WTC11 (cell line): Measurements from ENCODE around the gene ENAH. TPM values are rescaled to one million over a fixed set of nuclear protein-coding genes. Genes with fewer than 3 reads are reported as not detected.

Source experiments
- ATAC-seq: fragments of 200-7000 bp; cut with Tn5 transposase; 2 replicates; pipeline ENCODE4 v1.10.0; 2021; ENCODE audit warnings: mild to moderate bottlenecking, moderate library complexity
- CTCF ChIA-PET: fragments of 300-600 bp; sonication (Branson Sonifier 250); formaldehyde crosslinking; loops from one replicate; lab custom pipeline; 2021; ENCODE audit warnings: antibody characterized with exemption; lab: Charles Lee
- POLR2A ChIA-PET: fragments of 350-600 bp; sonication (Branson Sonifier 250); formaldehyde crosslinking; loops from one replicate; lab custom pipeline; 2021; ENCODE audit warnings: antibody characterized with exemption; lab: Charles Lee
- DNase-seq: peaks from one replicate; pipeline ENCODE4 v3.0.0; 2021; ENCODE audit warnings: low spot score
- H3K27ac Mint-ChIP-seq: 2 replicates; pipeline ENCODE4 v1.8.0; 2021; ENCODE audit warnings: mixed read lengths
- H3K27me3 Mint-ChIP-seq: 2 replicates; pipeline ENCODE4 v1.8.0; 2021; ENCODE audit warnings: low read depth, mild to moderate bottlenecking, moderate library complexity, mixed read lengths
- H3K36me3 Mint-ChIP-seq: 2 replicates; pipeline ENCODE4 v1.8.0; 2021; ENCODE audit warnings: mixed read lengths
- H3K4me1 Mint-ChIP-seq: 2 replicates; pipeline ENCODE4 v1.8.0; 2022; ENCODE audit warnings: mixed read lengths
- H3K4me3 Mint-ChIP-seq: 2 replicates; pipeline ENCODE4 v1.8.0; 2021; ENCODE audit warnings: mild to moderate bottlenecking, moderate library complexity, mixed read lengths
- H3K9me3 Mint-ChIP-seq: 2 replicates; pipeline ENCODE4 v1.8.0; 2021; ENCODE audit warnings: mixed read lengths
- GABPB1 ChIP-seq: sonication (generic); formaldehyde crosslinking; IDR thresholded peaks from 2 replicates; pipeline ENCODE4 v1.8.1; 2023; ENCODE audit warnings: mild to moderate bottlenecking, missing genetic modification reagents
- IRF2 ChIP-seq: sonication (generic); formaldehyde crosslinking; IDR thresholded peaks from 2 replicates; pipeline ENCODE4 v1.8.0; 2022; ENCODE audit warnings: low read depth, missing genetic modification reagents, borderline replicate concordance
- MYBL2 ChIP-seq: sonication (generic); formaldehyde crosslinking; IDR thresholded peaks from 2 replicates; pipeline ENCODE4 v1.8.1; 2023; ENCODE audit warnings: mild to moderate bottlenecking, moderate library complexity, missing genetic modification reagents
- SMAD4 ChIP-seq: sonication (generic); formaldehyde crosslinking; IDR thresholded peaks from 2 replicates; pipeline ENCODE4 v1.8.0; 2022; ENCODE audit warnings: mild to moderate bottlenecking, missing genetic modification reagents
- SP1 ChIP-seq: sonication (generic); formaldehyde crosslinking; conservative IDR thresholded peaks from 2 replicates; pipeline ENCODE4 v1.8.1; 2022; ENCODE audit warnings: missing genetic modification reagents
- ZNF219 ChIP-seq: sonication (generic); formaldehyde crosslinking; IDR thresholded peaks from 2 replicates; pipeline ENCODE4 v1.8.0; 2023; ENCODE audit warnings: missing genetic modification reagents, mild to moderate bottlenecking, borderline replicate concordance
- ZNF396 ChIP-seq: fragments of 250-450 bp; sonication (Bioruptor Pico); IDR thresholded peaks from 2 replicates; pipeline ENCODE4 v1.8.0; 2021; ENCODE audit warnings: mild to moderate bottlenecking, moderate library complexity, borderline replicate concordance
- ZNF671 ChIP-seq: fragments of 250-450 bp; sonication (Bioruptor Pico); IDR thresholded peaks from 2 replicates; pipeline ENCODE4 v1.8.0; 2021; ENCODE audit warnings: mild to moderate bottlenecking
- total RNA-seq: library from RNA; stranded (reverse); gene quantifications from 3 replicates; pipeline ENCODE4 v1.2.3, GENCODE V29; 2021
- TF ChIP-seq, protein P1 (sequence below): sonication (generic); formaldehyde crosslinking; IDR thresholded peaks from 2 replicates; pipeline ENCODE4 v1.8.0; 2022; ENCODE audit warnings: mild to moderate bottlenecking, missing genetic modification reagents
- TF ChIP-seq, protein P2 (sequence below): sonication (generic); formaldehyde crosslinking; IDR thresholded peaks from 2 replicates; pipeline ENCODE4 v1.8.1; 2023; ENCODE audit warnings: mild to moderate bottlenecking, missing genetic modification reagents, borderline replicate concordance
- TF ChIP-seq, protein P3 (sequence below): sonication (generic); formaldehyde crosslinking; IDR thresholded peaks from 2 replicates; pipeline ENCODE4 v1.8.1; 2023; ENCODE audit warnings: mild to moderate bottlenecking, missing genetic modification reagents, moderate library complexity
- TF ChIP-seq, protein P4 (sequence below): fragments of 250-450 bp; sonication (Bioruptor Pico); IDR thresholded peaks from 2 replicates; pipeline ENCODE4 v1.9.0; 2021; ENCODE audit warnings: mild to moderate bottlenecking
- TF ChIP-seq, protein P5 (sequence below): sonication (generic); formaldehyde crosslinking; IDR thresholded peaks from 2 replicates; pipeline ENCODE4 v1.8.1; 2022; ENCODE audit warnings: low read depth, mild to moderate bottlenecking, moderate library complexity, missing genetic modification reagents, borderline replicate concordance
- TF ChIP-seq, protein P6 (sequence below): sonication (generic); formaldehyde crosslinking; IDR thresholded peaks from 2 replicates; pipeline ENCODE4 v1.8.0; 2023; ENCODE audit warnings: missing genetic modification reagents, mild to moderate bottlenecking, borderline replicate concordance
- TF ChIP-seq, protein P7 (sequence below): sonication (generic); formaldehyde crosslinking; IDR thresholded peaks from 2 replicates; pipeline ENCODE4 v1.8.0; 2022; ENCODE audit warnings: mild to moderate bottlenecking, missing genetic modification reagents
- TF ChIP-seq, protein P8 (sequence below): fragments of 200-600 bp; IDR thresholded peaks from 2 replicates; pipeline ENCODE4 v1.8.0; 2022; ENCODE audit warnings: antibody characterized with exemption
- TF ChIP-seq, protein P9 (sequence below): sonication (generic); formaldehyde crosslinking; IDR thresholded peaks from 2 replicates; pipeline ENCODE4 v1.8.1; 2023; ENCODE audit warnings: mild to moderate bottlenecking, missing genetic modification reagents
- TF ChIP-seq, protein P10 (sequence below): sonication (generic); formaldehyde crosslinking; IDR thresholded peaks from 2 replicates; pipeline ENCODE4 v1.8.0; 2023; ENCODE audit warnings: missing genetic modification reagents
- TF ChIP-seq, protein P11 (sequence below): sonication (generic); formaldehyde crosslinking; IDR thresholded peaks from 2 replicates; pipeline ENCODE4 v1.8.0; 2022; ENCODE audit warnings: mild to moderate bottlenecking, missing genetic modification reagents

The ENAH gene
- total RNA-seq, 1 experiment from 2014 or later, result 227 TPM

DNA sequence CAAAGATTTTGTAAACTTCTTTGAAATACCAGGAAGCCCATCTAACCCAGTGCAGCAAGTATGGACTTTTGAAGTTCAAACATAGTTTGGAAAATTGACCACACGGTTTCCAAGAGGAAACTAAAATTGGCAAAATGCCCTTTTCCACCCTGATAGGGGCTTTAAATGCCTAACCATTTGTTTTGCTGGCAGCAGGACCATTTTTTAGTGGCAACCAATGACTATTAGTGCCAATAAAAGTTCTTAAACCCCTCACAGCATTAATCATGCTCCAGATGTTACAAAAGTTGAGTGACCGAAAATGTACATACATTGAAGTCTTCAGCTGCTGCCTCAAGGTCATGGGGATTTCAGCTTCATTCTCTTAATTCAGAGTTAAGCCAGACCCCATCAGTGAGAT is 46.4 kb upstream of the ENAH start:
- ATAC-seq, result no peak
- no peak overlapping the region for H3K4me3 Mint-ChIP-seq
- ChIA-PET CTCF (no interaction called here), POLR2A (no interaction called here)
- no peaks in the 10 kb centered on the region for H3K27me3 Mint-ChIP-seq
- H3K27ac Mint-ChIP-seq, result no peak overlapping the region
- TF ChIP-seq, protein P1, sequence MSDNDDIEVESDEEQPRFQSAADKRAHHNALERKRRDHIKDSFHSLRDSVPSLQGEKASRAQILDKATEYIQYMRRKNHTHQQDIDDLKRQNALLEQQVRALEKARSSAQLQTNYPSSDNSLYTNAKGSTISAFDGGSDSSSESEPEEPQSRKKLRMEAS (CRISPR knock-in tag), result no peak
- TF ChIP-seq ZNF219 (CRISPR knock-in tag) (no peak), SMAD4 (CRISPR knock-in tag) (no peak), GABPB1 (CRISPR knock-in tag) (no peak), ZNF396 (CRISPR knock-in tag) (no peak), IRF2 (CRISPR knock-in tag) (no peak), MYBL2 (CRISPR knock-in tag) (no peak), SP1 (CRISPR knock-in tag) (no peak), ZNF671 (CRISPR knock-in tag) (no peak)
- TF ChIP-seq, protein P2, sequence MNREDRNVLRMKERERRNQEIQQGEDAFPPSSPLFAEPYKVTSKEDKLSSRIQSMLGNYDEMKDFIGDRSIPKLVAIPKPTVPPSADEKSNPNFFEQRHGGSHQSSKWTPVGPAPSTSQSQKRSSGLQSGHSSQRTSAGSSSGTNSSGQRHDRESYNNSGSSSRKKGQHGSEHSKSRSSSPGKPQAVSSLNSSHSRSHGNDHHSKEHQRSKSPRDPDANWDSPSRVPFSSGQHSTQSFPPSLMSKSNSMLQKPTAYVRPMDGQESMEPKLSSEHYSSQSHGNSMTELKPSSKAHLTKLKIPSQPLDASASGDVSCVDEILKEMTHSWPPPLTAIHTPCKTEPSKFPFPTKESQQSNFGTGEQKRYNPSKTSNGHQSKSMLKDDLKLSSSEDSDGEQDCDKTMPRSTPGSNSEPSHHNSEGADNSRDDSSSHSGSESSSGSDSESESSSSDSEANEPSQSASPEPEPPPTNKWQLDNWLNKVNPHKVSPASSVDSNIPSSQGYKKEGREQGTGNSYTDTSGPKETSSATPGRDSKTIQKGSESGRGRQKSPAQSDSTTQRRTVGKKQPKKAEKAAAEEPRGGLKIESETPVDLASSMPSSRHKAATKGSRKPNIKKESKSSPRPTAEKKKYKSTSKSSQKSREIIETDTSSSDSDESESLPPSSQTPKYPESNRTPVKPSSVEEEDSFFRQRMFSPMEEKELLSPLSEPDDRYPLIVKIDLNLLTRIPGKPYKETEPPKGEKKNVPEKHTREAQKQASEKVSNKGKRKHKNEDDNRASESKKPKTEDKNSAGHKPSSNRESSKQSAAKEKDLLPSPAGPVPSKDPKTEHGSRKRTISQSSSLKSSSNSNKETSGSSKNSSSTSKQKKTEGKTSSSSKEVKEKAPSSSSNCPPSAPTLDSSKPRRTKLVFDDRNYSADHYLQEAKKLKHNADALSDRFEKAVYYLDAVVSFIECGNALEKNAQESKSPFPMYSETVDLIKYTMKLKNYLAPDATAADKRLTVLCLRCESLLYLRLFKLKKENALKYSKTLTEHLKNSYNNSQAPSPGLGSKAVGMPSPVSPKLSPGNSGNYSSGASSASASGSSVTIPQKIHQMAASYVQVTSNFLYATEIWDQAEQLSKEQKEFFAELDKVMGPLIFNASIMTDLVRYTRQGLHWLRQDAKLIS (CRISPR knock-in tag), result no peak
- TF ChIP-seq, protein P3, sequence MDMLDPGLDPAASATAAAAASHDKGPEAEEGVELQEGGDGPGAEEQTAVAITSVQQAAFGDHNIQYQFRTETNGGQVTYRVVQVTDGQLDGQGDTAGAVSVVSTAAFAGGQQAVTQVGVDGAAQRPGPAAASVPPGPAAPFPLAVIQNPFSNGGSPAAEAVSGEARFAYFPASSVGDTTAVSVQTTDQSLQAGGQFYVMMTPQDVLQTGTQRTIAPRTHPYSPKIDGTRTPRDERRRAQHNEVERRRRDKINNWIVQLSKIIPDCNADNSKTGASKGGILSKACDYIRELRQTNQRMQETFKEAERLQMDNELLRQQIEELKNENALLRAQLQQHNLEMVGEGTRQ (CRISPR knock-in tag), result no peak
- TF ChIP-seq, protein P4, sequence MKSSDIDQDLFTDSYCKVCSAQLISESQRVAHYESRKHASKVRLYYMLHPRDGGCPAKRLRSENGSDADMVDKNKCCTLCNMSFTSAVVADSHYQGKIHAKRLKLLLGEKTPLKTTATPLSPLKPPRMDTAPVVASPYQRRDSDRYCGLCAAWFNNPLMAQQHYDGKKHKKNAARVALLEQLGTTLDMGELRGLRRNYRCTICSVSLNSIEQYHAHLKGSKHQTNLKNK (CRISPR knock-in tag), result no peak
- TF ChIP-seq, protein P5, sequence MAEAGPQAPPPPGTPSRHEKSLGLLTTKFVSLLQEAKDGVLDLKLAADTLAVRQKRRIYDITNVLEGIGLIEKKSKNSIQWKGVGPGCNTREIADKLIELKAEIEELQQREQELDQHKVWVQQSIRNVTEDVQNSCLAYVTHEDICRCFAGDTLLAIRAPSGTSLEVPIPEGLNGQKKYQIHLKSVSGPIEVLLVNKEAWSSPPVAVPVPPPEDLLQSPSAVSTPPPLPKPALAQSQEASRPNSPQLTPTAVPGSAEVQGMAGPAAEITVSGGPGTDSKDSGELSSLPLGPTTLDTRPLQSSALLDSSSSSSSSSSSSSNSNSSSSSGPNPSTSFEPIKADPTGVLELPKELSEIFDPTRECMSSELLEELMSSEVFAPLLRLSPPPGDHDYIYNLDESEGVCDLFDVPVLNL (CRISPR knock-in tag), result no peak
- TF ChIP-seq, protein P6, sequence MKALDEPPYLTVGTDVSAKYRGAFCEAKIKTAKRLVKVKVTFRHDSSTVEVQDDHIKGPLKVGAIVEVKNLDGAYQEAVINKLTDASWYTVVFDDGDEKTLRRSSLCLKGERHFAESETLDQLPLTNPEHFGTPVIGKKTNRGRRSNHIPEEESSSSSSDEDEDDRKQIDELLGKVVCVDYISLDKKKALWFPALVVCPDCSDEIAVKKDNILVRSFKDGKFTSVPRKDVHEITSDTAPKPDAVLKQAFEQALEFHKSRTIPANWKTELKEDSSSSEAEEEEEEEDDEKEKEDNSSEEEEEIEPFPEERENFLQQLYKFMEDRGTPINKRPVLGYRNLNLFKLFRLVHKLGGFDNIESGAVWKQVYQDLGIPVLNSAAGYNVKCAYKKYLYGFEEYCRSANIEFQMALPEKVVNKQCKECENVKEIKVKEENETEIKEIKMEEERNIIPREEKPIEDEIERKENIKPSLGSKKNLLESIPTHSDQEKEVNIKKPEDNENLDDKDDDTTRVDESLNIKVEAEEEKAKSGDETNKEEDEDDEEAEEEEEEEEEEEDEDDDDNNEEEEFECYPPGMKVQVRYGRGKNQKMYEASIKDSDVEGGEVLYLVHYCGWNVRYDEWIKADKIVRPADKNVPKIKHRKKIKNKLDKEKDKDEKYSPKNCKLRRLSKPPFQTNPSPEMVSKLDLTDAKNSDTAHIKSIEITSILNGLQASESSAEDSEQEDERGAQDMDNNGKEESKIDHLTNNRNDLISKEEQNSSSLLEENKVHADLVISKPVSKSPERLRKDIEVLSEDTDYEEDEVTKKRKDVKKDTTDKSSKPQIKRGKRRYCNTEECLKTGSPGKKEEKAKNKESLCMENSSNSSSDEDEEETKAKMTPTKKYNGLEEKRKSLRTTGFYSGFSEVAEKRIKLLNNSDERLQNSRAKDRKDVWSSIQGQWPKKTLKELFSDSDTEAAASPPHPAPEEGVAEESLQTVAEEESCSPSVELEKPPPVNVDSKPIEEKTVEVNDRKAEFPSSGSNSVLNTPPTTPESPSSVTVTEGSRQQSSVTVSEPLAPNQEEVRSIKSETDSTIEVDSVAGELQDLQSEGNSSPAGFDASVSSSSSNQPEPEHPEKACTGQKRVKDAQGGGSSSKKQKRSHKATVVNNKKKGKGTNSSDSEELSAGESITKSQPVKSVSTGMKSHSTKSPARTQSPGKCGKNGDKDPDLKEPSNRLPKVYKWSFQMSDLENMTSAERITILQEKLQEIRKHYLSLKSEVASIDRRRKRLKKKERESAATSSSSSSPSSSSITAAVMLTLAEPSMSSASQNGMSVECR (CRISPR knock-in tag), result no peak
- TF ChIP-seq, protein P7, sequence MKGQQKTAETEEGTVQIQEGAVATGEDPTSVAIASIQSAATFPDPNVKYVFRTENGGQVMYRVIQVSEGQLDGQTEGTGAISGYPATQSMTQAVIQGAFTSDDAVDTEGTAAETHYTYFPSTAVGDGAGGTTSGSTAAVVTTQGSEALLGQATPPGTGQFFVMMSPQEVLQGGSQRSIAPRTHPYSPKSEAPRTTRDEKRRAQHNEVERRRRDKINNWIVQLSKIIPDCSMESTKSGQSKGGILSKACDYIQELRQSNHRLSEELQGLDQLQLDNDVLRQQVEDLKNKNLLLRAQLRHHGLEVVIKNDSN (CRISPR knock-in tag), result no peak
- TF ChIP-seq, protein P8, sequence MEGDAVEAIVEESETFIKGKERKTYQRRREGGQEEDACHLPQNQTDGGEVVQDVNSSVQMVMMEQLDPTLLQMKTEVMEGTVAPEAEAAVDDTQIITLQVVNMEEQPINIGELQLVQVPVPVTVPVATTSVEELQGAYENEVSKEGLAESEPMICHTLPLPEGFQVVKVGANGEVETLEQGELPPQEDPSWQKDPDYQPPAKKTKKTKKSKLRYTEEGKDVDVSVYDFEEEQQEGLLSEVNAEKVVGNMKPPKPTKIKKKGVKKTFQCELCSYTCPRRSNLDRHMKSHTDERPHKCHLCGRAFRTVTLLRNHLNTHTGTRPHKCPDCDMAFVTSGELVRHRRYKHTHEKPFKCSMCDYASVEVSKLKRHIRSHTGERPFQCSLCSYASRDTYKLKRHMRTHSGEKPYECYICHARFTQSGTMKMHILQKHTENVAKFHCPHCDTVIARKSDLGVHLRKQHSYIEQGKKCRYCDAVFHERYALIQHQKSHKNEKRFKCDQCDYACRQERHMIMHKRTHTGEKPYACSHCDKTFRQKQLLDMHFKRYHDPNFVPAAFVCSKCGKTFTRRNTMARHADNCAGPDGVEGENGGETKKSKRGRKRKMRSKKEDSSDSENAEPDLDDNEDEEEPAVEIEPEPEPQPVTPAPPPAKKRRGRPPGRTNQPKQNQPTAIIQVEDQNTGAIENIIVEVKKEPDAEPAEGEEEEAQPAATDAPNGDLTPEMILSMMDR, result no peak
- TF ChIP-seq, protein P9, sequence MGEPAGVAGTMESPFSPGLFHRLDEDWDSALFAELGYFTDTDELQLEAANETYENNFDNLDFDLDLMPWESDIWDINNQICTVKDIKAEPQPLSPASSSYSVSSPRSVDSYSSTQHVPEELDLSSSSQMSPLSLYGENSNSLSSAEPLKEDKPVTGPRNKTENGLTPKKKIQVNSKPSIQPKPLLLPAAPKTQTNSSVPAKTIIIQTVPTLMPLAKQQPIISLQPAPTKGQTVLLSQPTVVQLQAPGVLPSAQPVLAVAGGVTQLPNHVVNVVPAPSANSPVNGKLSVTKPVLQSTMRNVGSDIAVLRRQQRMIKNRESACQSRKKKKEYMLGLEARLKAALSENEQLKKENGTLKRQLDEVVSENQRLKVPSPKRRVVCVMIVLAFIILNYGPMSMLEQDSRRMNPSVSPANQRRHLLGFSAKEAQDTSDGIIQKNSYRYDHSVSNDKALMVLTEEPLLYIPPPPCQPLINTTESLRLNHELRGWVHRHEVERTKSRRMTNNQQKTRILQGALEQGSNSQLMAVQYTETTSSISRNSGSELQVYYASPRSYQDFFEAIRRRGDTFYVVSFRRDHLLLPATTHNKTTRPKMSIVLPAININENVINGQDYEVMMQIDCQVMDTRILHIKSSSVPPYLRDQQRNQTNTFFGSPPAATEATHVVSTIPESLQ (CRISPR knock-in tag), result no peak
- TF ChIP-seq, protein P10, sequence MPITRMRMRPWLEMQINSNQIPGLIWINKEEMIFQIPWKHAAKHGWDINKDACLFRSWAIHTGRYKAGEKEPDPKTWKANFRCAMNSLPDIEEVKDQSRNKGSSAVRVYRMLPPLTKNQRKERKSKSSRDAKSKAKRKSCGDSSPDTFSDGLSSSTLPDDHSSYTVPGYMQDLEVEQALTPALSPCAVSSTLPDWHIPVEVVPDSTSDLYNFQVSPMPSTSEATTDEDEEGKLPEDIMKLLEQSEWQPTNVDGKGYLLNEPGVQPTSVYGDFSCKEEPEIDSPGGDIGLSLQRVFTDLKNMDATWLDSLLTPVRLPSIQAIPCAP (CRISPR knock-in tag), result no peak
- TF ChIP-seq, protein P11, sequence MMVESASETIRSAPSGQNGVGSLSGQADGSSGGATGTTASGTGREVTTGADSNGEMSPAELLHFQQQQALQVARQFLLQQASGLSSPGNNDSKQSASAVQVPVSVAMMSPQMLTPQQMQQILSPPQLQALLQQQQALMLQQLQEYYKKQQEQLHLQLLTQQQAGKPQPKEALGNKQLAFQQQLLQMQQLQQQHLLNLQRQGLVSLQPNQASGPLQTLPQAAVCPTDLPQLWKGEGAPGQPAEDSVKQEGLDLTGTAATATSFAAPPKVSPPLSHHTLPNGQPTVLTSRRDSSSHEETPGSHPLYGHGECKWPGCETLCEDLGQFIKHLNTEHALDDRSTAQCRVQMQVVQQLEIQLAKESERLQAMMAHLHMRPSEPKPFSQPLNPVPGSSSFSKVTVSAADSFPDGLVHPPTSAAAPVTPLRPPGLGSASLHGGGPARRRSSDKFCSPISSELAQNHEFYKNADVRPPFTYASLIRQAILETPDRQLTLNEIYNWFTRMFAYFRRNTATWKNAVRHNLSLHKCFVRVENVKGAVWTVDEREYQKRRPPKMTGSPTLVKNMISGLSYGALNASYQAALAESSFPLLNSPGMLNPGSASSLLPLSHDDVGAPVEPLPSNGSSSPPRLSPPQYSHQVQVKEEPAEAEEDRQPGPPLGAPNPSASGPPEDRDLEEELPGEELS (CRISPR knock-in tag), result no peak
- DNase-seq, result no peak
- peaks cover 9% of the 10 kb centered on the region; the same call in 1 of the 2 replicates for H3K36me3 Mint-ChIP-seq
- H3K4me1 Mint-ChIP-seq, result no peaks in the 10 kb centered on the region
- H3K9me3 Mint-ChIP-seq, result peaks cover 12% of the 10 kb centered on the region
